GM18498 (cell line): ENCODE data around the gene AIRE.
A peak's percentile ranks its signal among the peaks of the same experiment; 100 is the strongest.
"Not testable (repeated sequence)": the region's sequence is repeated elsewhere in the genome, so short reads cannot be mapped to it uniquely, and the experiment has no call there.

Source experiments
- ATAC-seq: cut with Tn5 transposase; IDR thresholded peaks from one replicate; pipeline ENCODE4 v1.9.1; 2021; ENCODE audit warnings: mild to moderate bottlenecking, moderate library complexity; ENCODE audit not compliant: unreplicated experiment

AIRE gene

GRCh38 chr21:44285138-44285992, at the start of gene AIRE:
Gene AIRE (plus strand): TSS chr21:44285876. CDS start chr21:44286007, 131 bp downstream.
- ATAC-seq, result no peak

GRCh38 chr21:44240353-44240752, 45.3 kb upstream of the AIRE start:
- ATAC-seq, result not testable (repeated sequence)

- ATAC-seq, result peak; percentile 54
Measured at GRCh38 chr21:44240842-44241241, 44.8 kb upstream of the AIRE start, which contains the start of gene ICOSLG. Gene ICOSLG (minus strand): TSS chr21:44240943. CDS start chr21:44240817, 126 bp downstream.

GRCh38 chr21:44241281-44241680, 44.4 kb upstream of the AIRE start:
- ATAC-seq, result peak; percentile 47

- peak; percentile 49 for ATAC-seq
Measured at GRCh38 chr21:44243980-44244379, 41.7 kb upstream of the AIRE start.

- ATAC-seq, result not testable (repeated sequence)
Measured at GRCh38 chr21:44247904-44248303, 37.8 kb upstream of the AIRE start.

- ATAC-seq, result not testable (repeated sequence)
Measured at GRCh38 chr21:44249204-44250037, 36.3 kb upstream of the AIRE start.

- no peak for ATAC-seq
Measured at GRCh38 chr21:44253832-44254710, 31.6 kb upstream of the AIRE start.

- no peak for ATAC-seq
Measured at GRCh38 chr21:44255511-44255981, 30.1 kb upstream of the AIRE start.

- ATAC-seq, result no peak
Measured at GRCh38 chr21:44258056-44258725, 27.5 kb upstream of the AIRE start.

GRCh38 chr21:44259082-44259705, 26.5 kb upstream of the AIRE start:
- ATAC-seq, result no peak

GRCh38 chr21:44260066-44260465, 25.6 kb upstream of the AIRE start:
- ATAC-seq, result no peak

- ATAC-seq, result no peak
Measured at GRCh38 chr21:44260791-44261631, 24.7 kb upstream of the AIRE start.

- ATAC-seq, result no peak
Measured at GRCh38 chr21:44261675-44262295, 23.9 kb upstream of the AIRE start, which contains the start of gene DNMT3L. Gene DNMT3L (minus strand): TSS chr21:44261897. CDS start chr21:44261259, 638 bp downstream.

- ATAC-seq, result no peak
Measured at GRCh38 chr21:44262338-44263056, 23.2 kb upstream of the AIRE start.

- ATAC-seq, result no peak
Measured at GRCh38 chr21:44263221-44263760, 22.4 kb upstream of the AIRE start.

GRCh38 chr21:44263768-44264167, 21.9 kb upstream of the AIRE start:
- no peak for ATAC-seq
